Fibroblast of lung (primary cell): ENCODE data around the gene OR52B2.

Experiments used
- EZH2 ChIP-seq: IDR thresholded peaks from 2 replicates; pipeline ENCODE4 v1.5.1; 2012; ENCODE audit warnings: low read length, control low read depth, mild to moderate bottlenecking; ENCODE audit errors: missing control alignments
- TF ChIP-seq, protein P1 (sequence below), 2 donors: IDR thresholded peaks in 1 of 2; conservative IDR thresholded peaks in 1 of 2; 1 replicate in 1 of 2; 2 replicates in 1 of 2; pipeline ENCODE4 v1.5.1; 2011 to 2012; ENCODE audit warnings: low read length in 2 of 2, control low read depth in 1 of 2, inconsistent platforms in 1 of 2, low read depth in 1 of 2, mild to moderate bottlenecking in 1 of 2

DNA sequence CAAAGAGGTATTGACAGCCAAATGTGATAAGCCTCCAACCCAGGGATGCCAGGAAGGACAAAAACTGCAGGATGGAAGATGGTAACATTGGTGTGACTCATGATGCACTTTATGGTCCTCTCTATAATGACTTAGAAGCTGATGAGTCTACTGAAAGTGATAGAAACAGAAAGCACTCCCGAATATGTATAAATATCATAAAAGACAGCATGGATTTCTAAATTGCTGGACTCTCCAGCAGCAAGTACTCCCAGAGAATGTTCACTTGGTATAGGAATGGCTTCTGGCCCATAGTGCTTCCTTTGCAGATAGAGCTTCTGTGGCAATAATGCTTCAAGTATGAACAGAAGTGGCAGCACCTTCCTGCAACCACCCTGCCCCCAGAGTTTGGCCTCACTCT is at the start of gene OR52B2:
- TF ChIP-seq, protein P1, sequence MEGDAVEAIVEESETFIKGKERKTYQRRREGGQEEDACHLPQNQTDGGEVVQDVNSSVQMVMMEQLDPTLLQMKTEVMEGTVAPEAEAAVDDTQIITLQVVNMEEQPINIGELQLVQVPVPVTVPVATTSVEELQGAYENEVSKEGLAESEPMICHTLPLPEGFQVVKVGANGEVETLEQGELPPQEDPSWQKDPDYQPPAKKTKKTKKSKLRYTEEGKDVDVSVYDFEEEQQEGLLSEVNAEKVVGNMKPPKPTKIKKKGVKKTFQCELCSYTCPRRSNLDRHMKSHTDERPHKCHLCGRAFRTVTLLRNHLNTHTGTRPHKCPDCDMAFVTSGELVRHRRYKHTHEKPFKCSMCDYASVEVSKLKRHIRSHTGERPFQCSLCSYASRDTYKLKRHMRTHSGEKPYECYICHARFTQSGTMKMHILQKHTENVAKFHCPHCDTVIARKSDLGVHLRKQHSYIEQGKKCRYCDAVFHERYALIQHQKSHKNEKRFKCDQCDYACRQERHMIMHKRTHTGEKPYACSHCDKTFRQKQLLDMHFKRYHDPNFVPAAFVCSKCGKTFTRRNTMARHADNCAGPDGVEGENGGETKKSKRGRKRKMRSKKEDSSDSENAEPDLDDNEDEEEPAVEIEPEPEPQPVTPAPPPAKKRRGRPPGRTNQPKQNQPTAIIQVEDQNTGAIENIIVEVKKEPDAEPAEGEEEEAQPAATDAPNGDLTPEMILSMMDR (conservative IDR thresholded peaks at IDR 0.05 in 1 of 2, IDR thresholded peaks at IDR 0.05 in 1 of 2; ENCODE audit: low read depth in 1 of 2, low read length in 2 of 2): no peak
- no peak for TF ChIP-seq EZH2
